Measurements from ENCODE around the gene TSR3. TPM values are rescaled to one million over a fixed set of nuclear protein-coding genes. Genes with fewer than 3 reads are reported as not detected.

TSR3 gene
- total and polyA plus RNA-seq, 8 donors: 22.2 to 40.9 (median 30.2) TPM

GRCh38 chr16:1324286-1324826 is 27.3 kb downstream of the TSR3 start:
- Histone ChIP-seq H3K36me3 (peaks cover 8 to 42% (median 17%) of the 10 kb centered on the region in 3 donors), H3K4me1 (no peaks in the 10 kb centered on the region), H3K9me3 (no peaks in the 10 kb centered on the region), H3K4me3 (no peak overlapping the region), H3K27ac (no peak overlapping the region), H3K27me3 (no peaks in the 10 kb centered on the region)
- FAIRE-seq (no peak), DNase-seq (no peak), ATAC-seq (no peak)
- intact Hi-C loops (cut with DNase I): no loop called here
- 86 to 88% methylated on average over 22 of the region's 22 CpGs for WGBS, 2 donors
- no peak for TF ChIP-seq CTCF (IDR thresholded peaks at IDR 0.05)

DNA sequence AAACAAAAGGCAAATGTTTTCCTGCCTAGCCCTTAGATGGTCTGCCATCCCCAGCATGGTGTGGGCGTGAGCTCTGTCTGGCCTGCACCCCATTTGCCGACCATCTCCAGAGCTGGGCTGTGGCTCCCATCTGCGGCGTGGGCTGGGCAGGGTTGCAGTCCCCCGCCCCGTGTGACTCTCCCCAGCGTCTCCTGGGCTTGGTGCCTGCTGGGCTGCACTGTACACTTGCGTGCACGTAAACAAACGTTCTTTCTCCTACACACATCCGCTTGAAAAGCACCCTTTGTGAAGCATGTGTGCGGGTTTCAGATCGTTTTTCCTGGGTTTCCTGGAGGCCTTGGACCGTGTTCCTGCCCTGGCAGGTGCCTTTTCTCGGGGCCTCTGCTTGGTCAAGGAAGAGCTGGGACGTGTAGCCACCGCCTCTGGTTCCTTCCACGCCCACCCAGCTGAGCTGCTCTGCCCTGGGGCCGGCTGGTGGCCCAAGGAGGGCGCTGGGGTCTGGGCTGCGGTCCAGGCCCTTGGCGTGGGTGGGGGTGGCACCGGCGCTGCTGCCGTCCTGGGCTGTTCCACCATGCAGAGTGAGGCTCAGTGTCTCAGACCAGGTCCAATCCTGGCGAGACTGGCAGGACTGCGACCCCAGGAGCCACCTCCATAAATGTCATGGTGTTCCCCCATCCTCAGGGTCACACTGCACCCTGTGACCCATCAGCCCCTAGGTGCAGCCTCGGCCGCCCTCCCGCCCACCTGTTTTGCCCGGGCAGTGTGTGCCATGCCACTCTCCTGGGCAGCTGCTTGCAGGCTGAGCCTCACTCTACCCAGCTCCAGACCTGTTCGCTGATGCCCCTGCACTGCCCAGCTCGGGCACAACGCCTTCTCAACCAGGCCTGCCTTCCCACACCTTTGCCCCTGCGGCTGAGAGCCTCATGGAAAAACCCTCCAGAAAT is 28.1 kb downstream of the TSR3 start:
- Histone ChIP-seq H3K27me3 (no peaks in the 10 kb centered on the region), H3K9me3 (no peaks in the 10 kb centered on the region), H3K27ac (no peak overlapping the region), H3K36me3 (peaks cover 8 to 50% (median 19%) of the 10 kb centered on the region in 3 donors), H3K4me1 (no peaks in the 10 kb centered on the region), H3K4me3 (no peak overlapping the region)
- intact Hi-C loops (cut with DNase I): no loop called here
- no peak for TF ChIP-seq CTCF (IDR thresholded peaks at IDR 0.05)
- 88% methylated on average over 35 of the region's 35 CpGs for WGBS, 2 donors
- ATAC-seq (peak in 1 of 4 donors; percentile 10), FAIRE-seq (no peak), DNase-seq (no peak)

- intact Hi-C loops (cut with DNase I): no loop called here
- 96 to 98% methylated on average over 8 of the region's 8 CpGs for WGBS, 2 donors
- TF ChIP-seq CTCF (IDR thresholded peaks at IDR 0.05): no peak
Observed at GRCh38 chr16:1322407-1322806, 29.3 kb downstream of the TSR3 start.

GRCh38 chr16:1320658-1321240 is 30.9 kb downstream of the TSR3 start:
- no peak for FAIRE-seq
- Histone ChIP-seq H3K4me1 (no peaks in the 10 kb centered on the region), H3K36me3 (peaks cover 8 to 74% (median 35%) of the 10 kb centered on the region in 3 donors), H3K27ac (no peak overlapping the region), H3K9me3 (no peaks in the 10 kb centered on the region), H3K4me3 (no peak overlapping the region), H3K27me3 (no peaks in the 10 kb centered on the region)
- TF ChIP-seq CTCF (IDR thresholded peaks at IDR 0.05): no peak
- 85 to 87% methylated on average over 21 to 22 of the region's 22 CpGs for WGBS, 2 donors
- ATAC-seq: no peak
- DNase-seq: peak in 1 of 6 donors; percentile 59
- intact Hi-C loops (cut with DNase I): no loop called here

More at GRCh38 chr16:1322407-1322806, 29.3 kb downstream of the TSR3 start:
- Histone ChIP-seq H3K27ac (no peak overlapping the region), H3K4me1 (no peaks in the 10 kb centered on the region), H3K9me3 (no peaks in the 10 kb centered on the region), H3K36me3 (peaks cover 8 to 62% (median 27%) of the 10 kb centered on the region in 3 donors), H3K27me3 (no peaks in the 10 kb centered on the region), H3K4me3 (no peak overlapping the region)
- DNase-seq (no peak), ATAC-seq (no peak), FAIRE-seq (no peak)

Data from pancreas (tissue), 10 donors.